NCI-H82 treated with DMSO at 0.1 percent for 48 hours (cell line): ENCODE results near the gene LIMK1.

ENCODE experiments used
- DNase-seq: peaks from one replicate; lab custom pipeline; 2025; ENCODE audit not compliant: unreplicated experiment; lab: John Stamatoyannopoulos, UW

LIMK1 gene

GRCh38 chr7:74053589-74054186 is 29.9 kb upstream of the LIMK1 start:
- DNase-seq, result no peak

- DNase-seq, result no peak
These were observed 27.3 kb upstream of the LIMK1 start for GRCh38 chr7:74056096-74056915.

DNA sequence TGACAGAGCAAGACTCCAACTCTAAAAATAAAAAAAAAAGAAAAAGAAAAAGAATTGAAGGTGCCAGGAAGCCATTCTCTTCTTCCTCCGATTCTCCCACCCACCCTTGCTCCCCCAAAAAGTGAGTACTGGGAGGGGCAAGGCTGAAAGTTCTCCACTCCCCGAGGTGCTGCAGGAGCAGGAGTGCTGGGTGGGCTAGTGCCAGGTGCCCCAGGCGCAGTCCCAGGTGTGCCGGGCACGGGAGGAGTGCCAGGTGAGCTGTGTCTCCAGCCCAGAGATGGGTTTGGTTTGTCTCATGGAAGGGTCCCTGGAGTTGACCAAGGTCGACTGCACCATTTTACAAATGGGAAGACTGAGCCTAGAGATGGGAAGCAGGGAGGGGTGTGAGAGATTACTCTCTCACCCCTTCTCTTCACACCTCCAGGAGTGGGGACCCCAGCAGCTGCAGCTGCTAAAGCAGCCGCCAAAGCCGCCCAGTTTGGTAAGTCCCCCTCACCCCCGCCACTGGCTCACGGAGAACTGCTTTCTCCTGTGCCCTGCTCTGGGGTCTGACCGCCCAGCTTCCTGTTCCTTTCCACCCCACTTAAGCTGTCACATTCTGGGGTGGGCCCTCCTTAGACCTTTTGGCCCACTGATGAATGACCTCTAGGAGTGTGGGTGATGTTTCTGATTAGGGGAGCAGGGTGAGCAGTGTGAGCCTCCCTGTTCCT is 26.2 kb upstream of the LIMK1 start:
- DNase-seq, result no peak

DNA sequence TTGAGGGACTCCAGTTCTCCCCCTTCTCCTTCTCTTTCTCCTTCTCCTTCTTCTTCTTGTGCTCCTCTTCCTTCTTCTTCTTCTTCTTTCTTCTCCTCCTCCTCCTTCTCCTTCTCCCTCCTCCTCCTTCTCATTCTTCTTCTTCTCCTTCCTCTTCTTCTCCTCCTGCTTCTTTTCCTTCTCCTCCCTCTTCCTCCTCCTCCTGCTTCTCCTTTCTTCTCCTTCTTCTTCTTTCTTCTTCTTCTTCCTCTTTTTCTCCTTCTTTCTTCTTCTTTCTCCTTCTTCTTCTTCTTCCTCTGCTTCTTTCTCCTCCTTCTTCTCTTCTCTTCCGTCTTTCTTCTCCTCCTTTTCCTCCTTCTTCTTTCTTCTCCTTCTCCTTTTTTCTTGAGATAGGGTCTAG is 25.6 kb upstream of the LIMK1 start:
- DNase-seq, result no peak

DNA sequence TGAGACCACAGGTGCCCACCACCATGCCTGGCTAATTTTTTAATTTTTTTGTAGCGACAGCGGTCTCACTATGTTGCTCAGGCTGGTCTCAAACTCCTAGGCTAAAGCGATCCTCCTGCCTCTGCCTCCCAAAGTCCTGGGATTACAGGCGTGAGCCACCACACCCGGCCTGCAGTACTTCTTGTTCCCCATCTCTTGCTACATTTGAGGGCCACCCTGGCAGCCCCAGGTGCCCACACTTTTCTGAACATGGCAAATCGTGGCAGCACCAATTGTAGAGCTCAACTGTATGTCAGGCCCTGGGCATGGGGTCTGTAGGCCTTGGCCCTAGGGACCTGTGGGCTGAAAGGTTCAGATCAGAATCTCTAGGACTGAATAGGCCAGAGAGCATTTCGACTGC is 25.1 kb upstream of the LIMK1 start:
- DNase-seq, result no peak

GRCh38 chr7:74059037-74059436 is 24.6 kb upstream of the LIMK1 start:
- DNase-seq, result no peak

DNA sequence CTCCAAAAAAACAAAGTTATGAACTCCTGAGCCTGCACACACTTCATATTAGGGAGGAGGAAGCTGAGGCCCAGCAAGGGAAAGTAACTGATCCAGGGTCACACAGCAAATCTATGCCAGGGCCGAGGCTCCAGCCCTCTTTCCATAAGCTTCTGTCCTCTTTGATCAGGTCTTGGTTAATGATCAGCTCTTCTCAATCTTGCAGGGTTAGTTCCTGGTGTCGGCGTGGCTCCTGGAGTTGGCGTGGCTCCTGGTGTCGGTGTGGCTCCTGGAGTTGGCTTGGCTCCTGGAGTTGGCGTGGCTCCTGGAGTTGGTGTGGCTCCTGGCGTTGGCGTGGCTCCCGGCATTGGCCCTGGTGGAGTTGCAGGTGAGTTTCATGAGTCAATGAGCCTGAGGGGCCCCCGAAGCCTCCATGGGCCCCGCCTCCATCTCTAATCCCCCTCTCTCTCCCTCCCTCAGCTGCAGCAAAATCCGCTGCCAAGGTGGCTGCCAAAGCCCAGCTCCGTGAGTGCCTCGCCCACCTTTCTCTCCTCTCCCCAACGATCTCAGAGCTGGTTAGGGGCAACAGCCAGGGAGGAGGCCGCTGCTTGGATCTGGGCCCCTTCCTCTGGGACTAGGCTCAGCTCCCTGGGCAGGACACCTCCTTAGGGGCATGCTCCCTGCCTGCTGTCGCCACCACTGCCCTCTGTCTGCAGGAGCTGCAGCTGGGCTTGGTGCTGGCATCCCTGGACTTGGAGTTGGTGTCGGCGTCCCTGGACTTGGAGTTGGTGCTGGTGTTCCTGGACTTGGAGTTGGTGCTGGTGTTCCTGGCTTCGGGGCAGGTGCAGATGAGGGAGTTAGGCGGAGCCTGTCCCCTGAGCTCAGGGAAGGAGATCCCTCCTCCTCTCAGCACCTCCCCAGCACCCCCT is 23.7 kb upstream of the LIMK1 start:
- DNase-seq, result no peak

DNA sequence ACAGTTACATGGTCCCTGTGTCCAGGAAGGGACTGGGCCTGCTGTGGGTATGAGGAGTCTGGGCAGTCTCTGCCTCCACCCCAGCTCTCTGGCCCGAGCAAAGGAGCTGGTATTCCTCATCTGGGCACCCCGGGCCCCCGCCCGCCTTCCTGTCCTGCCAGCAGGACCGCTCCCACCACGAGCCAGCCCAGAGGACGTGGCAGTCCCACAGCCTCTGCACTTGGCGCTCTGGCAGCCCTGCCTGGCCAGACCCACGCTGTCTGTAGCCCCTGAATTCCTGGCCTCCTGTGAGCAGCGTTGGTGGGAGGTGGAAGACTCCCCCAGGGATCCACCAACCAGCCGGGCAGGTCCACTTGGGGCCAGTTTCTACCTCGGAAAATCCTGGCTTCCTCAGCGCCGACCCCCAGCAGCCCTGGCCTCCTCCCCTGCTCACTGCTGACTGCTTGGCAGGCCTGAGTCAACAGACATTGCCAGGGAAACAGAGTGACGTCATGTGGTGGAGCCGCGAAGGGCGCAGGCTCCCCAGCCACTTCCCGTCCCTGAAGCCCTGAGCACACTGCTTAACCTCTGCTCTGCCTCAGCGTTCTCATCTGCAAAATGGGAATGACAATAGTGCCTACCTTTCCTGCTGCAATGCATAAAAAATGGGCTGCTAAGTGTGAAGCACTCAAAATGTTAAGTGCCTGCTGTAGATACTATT is 21.6 kb upstream of the LIMK1 start:
- DNase-seq, result no peak

DNA sequence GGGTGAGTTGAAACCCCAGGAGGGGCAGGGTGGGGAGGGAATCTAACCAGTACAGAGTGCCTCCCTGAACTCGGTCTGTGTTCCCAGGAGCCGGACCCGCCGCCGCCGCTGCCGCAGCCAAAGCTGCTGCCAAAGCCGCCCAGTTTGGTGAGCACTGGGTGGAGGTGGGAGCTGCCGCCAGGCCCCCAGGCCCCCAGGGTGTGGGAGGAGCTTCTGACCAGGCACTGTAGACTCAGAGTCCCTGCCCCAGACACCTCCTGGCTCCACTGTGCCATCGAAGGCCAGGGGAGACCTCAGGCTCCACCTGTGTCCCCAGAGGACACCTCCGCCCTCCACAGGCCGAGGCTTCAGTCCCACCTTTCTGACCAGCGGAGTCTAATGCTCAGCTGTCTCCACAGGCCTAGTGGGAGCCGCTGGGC is 20.4 kb upstream of the LIMK1 start:
- DNase-seq, result no peak

- no peak for DNase-seq
These were observed 20.0 kb upstream of the LIMK1 start for GRCh38 chr7:74063646-74064045.

- no peak for DNase-seq
These were observed 18.9 kb upstream of the LIMK1 start for GRCh38 chr7:74064696-74065095.

DNA sequence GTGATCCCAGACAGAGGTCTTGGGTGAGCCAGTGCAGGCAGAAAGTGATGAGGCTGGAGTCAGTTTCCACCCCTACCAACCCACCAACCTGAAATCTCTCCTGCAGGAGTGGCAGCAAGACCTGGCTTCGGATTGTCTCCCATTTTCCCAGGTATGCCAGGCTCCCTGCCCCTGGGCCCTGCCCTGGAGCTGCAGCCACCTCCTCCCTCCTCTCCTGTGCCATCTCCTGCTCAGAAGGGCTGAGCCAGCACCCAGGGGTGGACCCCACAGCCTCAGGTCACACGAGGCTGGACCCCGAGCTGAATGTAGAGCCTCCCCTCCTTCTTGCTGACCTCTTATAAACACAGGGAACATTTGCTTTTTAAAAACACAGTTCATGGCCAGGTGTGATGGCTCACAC is 17.0 kb upstream of the LIMK1 start:
- no peak for DNase-seq

DNA sequence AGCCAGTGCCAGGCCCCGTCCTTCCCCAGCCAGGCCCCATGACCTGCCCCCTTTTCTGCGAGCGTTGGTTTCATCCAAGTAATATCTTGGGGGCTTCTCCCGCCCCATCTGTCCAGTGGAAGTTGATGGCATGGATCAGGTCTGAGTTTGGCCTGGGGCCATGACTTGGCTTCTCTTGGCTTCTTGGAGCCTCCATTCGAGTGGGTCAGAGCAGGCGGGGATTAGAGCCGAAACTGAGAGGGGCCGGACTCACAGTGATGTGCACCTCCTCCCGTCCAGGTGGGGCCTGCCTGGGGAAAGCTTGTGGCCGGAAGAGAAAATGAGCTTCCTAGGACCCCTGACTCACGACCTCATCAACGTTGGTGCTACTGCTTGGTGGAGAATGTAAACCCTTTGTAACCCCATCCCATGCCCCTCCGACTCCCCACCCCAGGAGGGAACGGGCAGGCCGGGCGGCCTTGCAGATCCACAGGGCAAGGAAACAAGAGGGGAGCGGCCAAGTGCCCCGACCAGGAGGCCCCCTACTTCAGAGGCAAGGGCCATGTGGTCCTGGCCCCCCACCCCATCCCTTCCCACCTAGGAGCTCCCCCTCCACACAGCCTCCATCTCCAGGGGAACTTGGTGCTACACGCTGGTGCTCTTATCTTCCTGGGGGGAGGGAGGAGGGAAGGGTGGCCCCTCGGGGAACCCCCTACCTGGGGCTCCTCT is 15.1 kb upstream of the LIMK1 start:
- no peak for DNase-seq

GRCh38 chr7:74069086-74069541 is 14.5 kb upstream of the LIMK1 start:
- DNase-seq, result no peak

DNA sequence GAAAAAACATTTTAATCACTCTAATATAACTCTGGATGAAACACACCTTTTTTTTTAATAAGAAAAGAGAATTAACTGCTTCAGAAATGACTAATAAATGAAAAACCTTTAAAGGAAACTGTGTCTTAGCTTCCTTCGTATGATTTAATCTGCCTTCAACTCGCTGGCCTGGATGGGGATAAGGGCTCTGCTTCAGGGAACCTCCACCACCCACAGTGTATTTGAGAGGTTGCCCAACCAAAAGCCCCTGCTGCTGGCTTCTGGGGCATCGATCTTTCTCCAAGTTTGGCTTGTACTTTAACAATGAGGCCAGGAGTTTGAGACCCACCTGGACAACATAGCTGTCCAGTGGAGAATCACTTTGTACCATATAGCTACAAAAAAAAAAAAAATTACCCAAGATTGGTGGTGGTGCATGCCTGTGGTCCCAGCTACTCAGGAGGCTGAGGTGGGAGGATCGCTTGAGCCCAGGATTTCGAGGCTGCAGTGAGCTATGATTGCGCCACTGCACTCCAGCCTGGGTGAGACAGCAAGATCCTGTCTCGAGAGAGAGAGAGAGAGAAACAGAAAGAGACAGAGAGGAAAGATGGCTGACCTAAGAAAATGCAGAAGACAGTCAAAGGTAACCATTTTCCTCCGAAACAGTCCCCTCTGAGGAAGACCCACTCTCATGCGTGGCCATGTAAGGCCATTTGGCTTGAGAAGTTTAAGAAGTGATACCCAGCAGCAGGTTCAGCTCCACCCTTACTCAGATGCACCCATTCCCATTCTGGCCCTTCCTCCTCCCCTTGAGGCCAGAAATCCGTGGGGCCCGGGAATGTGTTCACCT is 13.6 kb upstream of the LIMK1 start:
- DNase-seq, result no peak

DNA sequence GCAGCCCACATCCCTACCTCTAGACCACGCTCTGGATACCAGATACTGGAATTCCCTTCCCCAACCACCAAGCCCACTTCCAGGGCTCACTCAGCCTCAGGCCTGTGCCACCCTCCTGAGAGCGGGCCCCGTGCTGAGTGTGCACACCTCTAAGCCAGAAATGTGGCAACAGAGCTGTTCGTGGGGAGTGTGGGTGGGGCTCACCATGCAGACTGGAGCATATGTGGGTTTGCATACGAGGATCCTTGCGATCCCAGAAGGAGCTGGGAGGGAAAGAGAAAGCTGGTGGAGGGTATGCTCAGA is 13.0 kb upstream of the LIMK1 start:
- DNase-seq, result no peak

- no peak for DNase-seq
These were observed 12.5 kb upstream of the LIMK1 start for GRCh38 chr7:74071121-74071520.

DNA sequence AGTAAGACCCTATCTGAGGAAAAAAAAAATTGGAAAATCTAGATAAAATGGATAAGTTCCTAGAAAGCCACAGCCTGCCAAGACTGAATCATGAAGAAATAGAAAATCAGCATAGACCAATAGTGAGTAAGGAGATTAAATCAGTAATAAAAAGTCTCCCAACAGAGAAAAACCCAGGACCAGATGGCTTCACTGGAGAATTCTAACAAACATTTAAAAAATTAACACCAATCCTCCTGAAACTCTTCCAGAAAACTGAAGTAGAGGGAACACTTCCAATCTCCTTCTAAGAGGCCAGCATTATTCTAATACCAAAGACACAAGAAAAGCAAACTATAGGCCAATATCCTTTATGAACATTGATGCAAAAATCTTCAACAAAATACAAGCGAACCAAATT is 8.8 kb upstream of the LIMK1 start:
- DNase-seq, result no peak

- DNase-seq, result no peak
These were observed 5.1 kb upstream of the LIMK1 start for GRCh38 chr7:74078461-74078860.
